Stimulated activated CD8-positive, alpha-beta memory T cell treated with anti-CD3 and anti-CD28 coated beads, Interleukin-15, amount 100 ng/mL, for 1 hour (primary cell): ENCODE measurements around the gene TRIL.

Experiments
- DNase-seq: peaks from one replicate; pipeline ENCODE4 v3.0.0-alpha.2; 2020; ENCODE audit warnings: low read depth

TRIL gene

GRCh38 chr7:28983396-28984190, 25.5 kb upstream of the TRIL start:
- DNase-seq: no peak

- no peak for DNase-seq
Observed at GRCh38 chr7:28981161-28981465, 23.0 kb upstream of the TRIL start.

GRCh38 chr7:28980451-28981160, 22.5 kb upstream of the TRIL start:
- no peak for DNase-seq

GRCh38 chr7:28979776-28980175, 21.6 kb upstream of the TRIL start:
- DNase-seq: no peak

GRCh38 chr7:28977881-28978280, 19.8 kb upstream of the TRIL start:
- DNase-seq: no peak

GRCh38 chr7:28976022-28976421, 17.9 kb upstream of the TRIL start:
- DNase-seq: no peak

- no peak for DNase-seq
Observed at GRCh38 chr7:28973591-28973990, 15.5 kb upstream of the TRIL start.

GRCh38 chr7:28964056-28964455, 5.9 kb upstream of the TRIL start:
- DNase-seq: no peak

GRCh38 chr7:28961972-28962371, 3.8 kb upstream of the TRIL start:
- DNase-seq: no peak

GRCh38 chr7:28960071-28960840, 2.1 kb upstream of the TRIL start:
- DNase-seq: no peak

- DNase-seq: no peak
Observed at GRCh38 chr7:28958980-28959347, 834 bp upstream of the TRIL start.

GRCh38 chr7:28957751-28958234, 337 bp downstream of the TRIL start:
- no peak for DNase-seq

- DNase-seq: no peak
Observed at GRCh38 chr7:28957064-28957750, 923 bp downstream of the TRIL start.

- no peak for DNase-seq
Observed at GRCh38 chr7:28956608-28957063, 1.5 kb downstream of the TRIL start.

- no peak for DNase-seq
Observed at GRCh38 chr7:28955718-28956607, 2.2 kb downstream of the TRIL start.

- DNase-seq: no peak
Observed at GRCh38 chr7:28955356-28955717, 2.8 kb downstream of the TRIL start.

GRCh38 chr7:28954946-28955345, 3.2 kb downstream of the TRIL start:
- DNase-seq: no peak

GRCh38 chr7:28954471-28954870, 3.7 kb downstream of the TRIL start:
- DNase-seq: no peak

GRCh38 chr7:28953633-28954032, 4.5 kb downstream of the TRIL start:
- DNase-seq: no peak

GRCh38 chr7:28942168-28942567, 16.0 kb downstream of the TRIL start:
- no peak for DNase-seq

- DNase-seq: no peak
Observed at GRCh38 chr7:28941633-28942032, 16.5 kb downstream of the TRIL start.
